Glomerular visceral epithelial cell (primary cell): ENCODE results near the gene DNAI1.
"Not testable (repeated sequence)": the region's sequence is repeated elsewhere in the genome, so short reads cannot be mapped to it uniquely, and the experiment has no call there.

Experiments used
- DNase-seq: peaks from one replicate; pipeline ENCODE4 v3.0.0-alpha.2; 2016; ENCODE audit errors: extremely low spot score

DNAI1 gene

DNA sequence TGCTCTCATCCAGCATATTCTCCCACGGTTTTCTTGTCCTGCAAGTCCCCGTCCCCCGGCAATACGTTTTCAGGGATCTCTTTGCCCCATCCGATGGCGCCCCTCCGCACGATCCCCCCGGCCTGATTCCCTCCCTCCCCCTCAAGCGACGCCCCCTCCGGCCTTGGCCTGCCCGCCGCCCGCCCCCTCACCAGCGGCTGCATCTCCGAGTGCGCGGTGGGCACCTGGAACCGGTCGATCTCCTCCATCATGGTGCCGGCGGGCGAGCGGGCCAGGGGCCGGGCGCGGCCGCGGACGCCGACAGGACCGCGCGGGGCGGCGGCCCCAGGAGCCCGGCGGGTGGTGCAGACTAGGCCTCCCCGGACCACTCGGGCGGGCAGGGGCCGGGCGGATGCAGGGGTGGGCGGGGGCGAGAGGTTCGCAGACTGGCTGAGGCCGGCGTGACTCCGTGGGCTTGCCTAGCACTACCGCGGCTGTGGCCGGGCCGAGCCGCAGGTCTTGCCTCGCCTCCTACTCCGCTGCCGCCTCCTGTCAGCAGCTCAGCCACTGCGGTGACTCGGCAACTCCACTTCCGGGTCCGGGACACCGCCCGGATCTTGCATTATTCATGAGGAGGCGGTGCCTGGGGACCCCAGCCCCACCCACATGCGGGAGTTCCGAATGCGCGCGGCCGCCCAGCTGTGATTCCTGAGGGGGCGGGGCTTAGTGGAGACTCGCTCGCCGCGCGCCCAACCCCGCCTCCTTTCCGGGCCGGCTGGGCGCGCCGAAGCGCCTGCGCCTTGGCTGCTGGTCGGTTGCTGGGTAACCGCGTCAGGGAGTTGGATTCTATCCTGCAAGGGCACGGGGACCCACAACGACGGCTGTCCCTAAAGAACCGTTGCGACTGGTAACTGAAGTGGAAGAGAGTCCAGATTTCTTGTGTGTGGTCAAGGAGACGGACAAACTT, at the start of gene DNAI1, which contains the start of gene FAM219A:
Gene DNAI1 (plus strand): TSS at position 793 of the 946 bp plus-strand sequence. CDS start 201 bp downstream, outside the sequence.
Gene FAM219A (minus strand): TSS at position 558 of the 946 bp plus-strand sequence. CDS start 307 bp downstream, at position 251.
- DNase-seq: peak; percentile 99

DNA sequence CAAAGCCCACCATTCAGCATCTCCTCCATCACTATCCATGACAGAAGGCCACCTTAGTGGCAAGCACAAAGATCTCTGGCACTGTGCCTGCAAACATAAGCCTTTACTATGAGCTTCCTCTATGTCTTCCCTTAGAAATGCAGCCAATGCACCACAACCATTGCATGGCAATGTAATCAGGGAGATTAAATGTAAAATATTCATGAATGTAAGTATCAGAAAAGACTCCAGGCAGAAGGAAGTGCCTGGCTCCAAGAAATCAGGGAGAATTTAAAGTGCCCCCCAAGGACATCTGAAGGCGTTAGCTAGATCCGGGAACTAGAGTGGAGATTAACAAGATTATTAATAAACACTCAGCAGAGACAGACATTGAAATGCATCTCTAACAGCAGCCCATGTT, 49.5 kb upstream of the DNAI1 start:
- DNase-seq: no peak

DNA sequence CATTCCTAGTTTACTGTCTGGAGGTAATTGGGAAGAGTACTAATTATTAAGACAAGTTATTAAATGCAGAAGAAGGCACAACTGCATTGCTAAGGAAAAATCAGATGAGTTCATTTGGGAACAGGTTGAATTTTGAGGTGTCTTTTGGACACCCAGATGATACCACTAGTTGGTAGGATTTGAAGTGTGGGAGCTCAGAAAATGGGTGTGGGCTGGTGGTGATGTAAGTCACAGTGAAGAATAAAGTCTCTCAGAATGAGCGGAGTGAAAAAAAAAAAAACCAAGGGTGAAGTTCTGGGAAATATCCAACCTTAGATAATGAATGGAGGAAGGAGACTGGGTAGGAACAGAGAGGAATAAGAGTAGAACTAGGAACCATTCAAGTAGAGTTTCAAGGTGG, 46.3 kb upstream of the DNAI1 start:
- no peak for DNase-seq

DNA sequence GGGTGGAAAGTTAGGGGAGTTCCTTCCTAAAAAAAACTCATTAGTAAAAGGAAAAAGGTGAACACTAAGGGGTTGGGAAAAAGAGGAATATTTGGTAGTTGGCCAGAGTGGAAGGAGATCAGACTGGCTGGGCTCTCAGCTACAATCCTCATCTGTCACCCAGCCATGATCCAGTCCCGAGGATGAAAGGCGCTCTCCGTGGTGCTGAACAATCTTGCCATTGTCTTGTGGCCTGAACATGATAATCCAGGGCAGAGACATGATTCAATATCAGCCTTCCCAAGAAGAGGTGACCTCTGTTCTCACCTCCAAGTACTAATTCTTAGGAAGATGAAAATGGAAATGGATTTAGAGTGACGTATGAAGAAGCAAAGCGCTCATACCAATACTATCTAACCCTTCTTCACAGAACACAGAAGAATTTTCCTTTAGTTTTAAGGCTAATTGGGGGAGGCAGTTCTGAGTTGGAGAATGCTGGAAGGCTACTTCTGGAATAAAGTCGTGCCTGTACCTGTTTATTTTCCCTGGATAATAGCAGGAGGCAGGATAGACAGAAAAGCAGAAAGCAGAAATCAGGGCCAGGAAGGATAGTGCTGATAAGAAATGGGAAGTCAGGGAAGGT, 45.3 kb upstream of the DNAI1 start:
- peak; percentile 25 for DNase-seq

DNA sequence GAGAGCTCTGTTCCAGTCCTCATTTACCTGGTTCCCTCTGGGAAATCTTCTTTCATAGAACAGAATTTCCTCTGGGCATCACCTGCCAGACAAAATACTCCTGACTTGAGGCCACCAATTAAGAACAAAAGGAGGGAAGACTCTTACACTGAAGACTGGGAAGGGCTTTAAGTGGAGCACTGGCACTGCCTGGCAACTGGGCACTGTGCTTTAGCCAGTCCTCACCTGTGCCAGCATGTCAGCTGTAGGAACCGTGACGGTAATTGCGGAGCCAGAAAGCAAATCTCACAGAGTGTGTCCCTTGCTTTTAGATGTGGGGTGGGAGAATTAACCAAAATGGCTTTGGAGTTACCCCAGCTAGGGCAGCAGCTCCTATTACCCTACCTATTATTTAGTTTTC, 40.9 kb upstream of the DNAI1 start:
- DNase-seq: no peak

DNA sequence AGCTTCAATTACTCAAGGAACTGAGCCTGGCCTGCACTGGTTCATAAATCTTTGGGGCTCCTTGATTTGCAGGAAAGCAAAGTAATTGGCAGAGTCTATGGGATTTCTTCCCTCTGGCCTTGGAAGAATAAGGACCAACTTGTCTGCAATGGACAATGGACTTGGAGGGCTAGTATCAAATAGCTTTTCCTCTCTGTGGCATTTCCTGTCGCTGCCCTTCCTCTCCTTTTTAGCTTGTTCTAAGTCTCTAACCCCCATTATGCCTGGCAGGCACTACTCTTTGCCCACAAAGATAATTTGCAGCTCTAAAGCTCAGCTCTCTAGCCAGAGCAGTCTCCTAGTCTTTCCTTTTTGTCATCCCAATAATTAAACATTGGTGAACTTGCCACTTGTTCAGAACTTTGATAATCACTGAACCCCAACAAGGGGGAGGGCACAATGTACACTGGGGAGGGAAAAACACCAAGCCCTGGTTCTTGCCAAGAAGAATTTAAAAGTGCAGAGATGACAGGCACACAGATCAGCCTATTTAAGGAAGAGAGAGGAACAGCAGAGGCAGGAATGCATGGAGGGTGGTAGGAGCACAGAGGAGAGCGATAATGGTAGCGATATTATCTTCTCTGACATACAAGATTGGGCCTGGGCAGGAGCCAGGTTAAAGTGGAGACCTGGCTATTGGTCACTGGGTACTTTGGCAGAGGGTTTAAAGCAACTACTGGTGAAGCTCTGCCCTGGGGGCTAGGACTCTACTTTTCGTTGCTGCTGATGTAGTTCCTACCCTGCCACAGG, 38.7 kb upstream of the DNAI1 start:
- no peak for DNase-seq

DNA sequence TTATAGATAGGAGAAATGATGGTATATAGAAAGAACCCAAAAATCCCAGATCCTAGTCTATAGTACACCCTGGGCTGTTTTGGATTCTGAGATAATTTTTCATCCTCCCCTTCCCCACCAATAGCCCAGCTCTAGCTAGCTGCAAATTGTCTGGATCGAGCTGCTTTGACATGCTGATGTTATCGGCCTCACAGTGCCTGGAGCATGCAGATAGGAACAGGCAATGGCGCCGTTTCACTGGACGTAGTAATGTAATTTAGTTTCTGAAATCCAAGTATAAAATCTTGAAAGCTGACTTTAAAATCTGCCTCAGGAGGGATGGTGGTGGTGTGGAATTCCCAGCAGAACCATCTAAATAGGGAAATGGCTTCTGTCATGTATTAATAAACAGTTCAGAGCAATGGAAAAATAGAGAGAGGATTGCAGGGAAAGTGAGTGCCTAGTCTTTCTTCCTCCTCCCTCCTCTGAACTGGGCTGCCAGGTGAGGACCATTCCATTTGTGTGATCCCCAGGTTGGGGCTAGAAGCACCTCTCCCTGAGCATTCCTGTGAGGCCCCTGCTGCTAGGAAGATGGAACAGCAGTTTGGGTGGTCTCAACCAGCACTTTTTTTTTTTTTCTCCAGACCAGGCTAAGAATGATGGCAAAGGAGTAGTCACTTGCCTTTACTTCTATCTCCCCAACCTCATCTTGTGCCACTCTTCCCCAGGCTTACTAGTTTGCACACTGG, 32.1 kb upstream of the DNAI1 start:
- no peak for DNase-seq

DNA sequence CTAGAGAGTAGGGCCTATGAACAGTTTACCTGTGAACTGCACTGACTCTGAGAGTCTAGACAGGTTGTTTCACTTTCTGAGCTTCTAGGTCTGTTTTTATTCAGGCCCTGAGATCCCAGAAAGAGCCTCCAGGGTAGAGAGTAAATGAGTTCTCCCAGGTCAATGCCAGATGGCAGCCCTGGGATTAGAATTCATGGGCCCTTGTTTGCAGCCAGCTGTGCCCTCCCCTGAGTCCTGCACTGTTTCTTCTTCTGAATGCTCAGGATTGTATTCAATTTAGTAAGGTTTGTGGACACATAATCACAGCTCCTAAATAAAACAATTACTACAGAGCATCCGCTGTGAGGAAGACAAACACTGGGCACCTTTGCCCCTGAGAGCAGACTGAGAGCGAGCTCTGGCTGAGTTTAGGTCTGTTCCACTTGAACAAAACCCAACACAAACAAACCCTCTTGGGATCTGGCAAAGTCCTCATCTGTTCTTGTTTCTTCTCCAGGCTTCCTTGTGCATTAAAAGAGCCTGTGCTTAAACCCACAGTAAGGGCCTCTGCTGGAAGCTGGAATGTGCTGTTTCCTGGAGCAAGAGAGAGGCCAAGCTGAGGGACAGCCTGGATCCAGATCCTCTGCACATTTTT, 30.2 kb upstream of the DNAI1 start:
- DNase-seq: no peak

DNA sequence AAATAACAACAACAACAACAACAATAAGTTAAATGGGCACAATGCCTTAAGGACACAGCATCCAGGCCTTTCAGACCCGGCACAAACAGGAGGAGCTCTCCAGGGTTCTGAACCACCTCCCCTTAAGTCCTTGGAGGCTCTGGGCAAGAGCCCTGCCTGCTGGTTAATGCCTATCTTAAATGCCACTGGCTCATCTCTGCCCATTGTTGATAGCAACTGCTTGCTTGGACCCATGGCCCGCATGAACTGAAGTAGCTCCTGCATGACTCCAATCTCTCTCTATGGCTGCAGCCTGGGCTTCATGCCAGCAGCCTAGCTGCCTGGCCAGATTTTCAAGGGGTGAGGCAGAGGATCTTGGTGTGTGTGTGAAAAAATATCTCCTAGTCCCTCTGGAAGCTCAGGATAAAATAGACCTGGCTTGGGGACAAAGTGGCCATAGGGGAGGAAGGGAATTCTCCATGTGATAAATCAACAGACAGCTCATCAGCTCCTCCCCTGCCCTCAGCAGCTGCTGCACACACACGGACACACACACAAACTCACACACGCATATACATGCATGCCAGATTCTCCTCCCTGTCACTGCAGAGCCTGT, 27.7 kb upstream of the DNAI1 start:
- DNase-seq: peak; percentile 40

DNA sequence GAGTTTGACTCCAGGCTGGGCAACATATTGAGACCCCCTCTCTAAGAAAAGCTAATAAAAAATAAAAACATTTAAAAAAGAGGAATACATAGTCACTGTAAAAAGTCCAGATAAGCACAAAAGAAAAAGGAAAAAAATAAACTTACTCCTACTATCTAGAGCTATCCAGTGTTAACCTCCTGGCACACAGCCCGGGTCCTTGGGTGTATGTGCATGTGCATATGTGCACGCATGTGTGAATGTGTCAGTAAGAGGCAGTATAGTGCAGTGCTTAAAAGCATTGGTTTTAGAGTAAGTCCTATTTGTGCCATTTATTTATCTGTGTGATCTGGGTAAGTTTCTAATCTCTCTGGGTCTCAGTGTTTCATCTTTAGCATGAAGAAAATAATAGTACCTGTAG, 26.9 kb upstream of the DNAI1 start:
- DNase-seq: no peak

DNA sequence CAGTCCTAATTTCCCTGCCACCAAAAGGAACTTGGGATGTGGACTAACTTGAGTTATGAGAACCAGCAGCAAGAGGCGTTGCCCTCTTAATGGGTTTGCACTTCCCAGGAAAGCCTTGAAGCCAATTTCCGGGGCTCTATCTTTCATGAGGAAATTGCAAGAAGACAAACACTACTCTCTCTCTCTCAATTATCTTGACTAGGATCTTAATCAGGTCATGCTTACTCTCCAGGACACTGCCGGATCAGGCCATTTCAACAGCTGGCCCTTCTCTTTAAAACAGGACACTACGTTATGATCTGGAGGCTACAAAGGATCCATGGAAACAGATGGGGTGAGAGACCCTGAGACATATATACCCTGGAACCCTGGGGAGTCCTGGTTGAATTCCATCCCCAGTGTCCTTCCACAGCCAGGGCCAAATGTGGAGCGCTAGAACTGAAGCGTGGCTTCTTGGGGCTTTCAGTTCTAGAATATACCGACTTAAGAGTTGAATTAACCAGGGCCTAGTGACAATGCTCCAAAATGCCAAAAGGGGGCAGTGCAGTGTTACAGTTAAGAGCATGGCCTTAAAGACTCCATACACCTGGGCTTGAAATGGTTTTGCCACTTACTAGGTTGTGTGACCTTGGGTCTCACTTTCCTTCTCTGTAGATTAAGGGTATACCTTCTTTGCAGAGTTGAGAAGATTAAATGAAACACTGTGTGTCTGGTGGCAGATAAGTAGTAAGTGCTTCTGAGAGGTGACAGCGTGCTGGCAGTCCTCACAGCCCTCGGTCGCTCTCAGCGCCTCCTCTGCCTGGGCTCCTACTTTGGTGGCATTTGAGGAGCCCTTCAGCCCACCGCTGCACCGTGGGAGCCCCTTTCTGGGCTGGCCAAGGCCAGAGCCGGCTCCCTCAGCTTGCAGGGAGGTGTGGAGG, 21.3 kb upstream of the DNAI1 start:
- peak; percentile 75 for DNase-seq

DNA sequence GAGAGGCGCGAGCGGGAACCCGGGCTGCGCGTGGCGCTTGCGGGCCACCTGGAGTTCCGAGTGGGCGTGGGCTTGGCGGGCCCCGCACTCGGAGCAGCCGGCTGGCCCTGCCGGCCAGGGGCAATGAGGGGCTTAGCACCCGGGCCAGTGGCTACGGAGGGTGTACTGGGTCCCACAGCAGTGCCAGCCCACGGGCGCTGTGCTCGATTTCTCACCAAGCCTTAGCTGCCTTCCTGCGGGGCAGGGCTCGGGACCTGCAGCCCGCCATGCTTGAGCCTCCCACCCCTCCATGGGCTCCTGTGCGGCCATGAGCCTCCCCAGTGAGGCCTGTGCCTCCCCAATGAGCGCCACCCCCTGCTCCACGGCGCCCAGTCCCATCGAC, 20.7 kb upstream of the DNAI1 start:
- not testable (repeated sequence) for DNase-seq

DNA sequence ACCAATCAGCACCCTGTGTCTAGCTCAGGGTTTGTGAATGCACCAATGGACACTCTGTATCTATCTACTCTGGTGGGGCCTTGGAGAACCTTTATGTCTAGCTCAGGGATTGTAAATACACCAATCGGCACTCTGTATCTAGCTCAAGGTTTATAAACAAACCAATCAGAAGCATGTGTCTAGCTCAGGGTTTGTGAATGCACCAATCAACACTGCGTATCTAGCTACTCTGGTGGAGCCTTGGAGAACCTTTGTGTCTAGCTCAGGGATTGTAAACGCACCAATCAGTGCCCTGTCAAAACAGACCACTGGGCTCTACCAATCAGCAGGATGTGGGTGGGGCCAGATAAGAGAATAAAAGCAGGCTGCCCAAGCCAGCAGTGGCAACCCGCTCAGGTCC, 20.1 kb upstream of the DNAI1 start:
- not testable (repeated sequence) for DNase-seq

DNA sequence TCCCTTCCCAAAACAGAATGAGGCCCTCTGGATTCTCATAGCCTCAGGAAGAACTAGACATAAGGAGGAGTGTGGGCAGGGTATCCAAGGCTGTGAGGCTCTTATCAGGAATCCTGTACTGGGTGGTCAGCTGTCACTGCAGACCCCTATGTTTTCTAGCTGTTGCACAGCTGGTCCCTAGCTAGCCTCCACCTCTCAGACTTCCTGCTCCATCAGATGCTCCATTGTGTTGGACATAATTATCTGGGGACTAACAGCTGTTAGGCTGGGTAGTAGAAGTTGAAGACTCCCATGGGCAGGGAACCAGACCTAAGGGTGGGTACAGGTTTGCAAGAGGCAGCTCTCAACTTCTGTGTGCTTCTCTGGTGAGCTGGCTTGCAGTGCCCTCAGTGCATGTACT, 18.6 kb upstream of the DNAI1 start:
- DNase-seq: no peak

DNA sequence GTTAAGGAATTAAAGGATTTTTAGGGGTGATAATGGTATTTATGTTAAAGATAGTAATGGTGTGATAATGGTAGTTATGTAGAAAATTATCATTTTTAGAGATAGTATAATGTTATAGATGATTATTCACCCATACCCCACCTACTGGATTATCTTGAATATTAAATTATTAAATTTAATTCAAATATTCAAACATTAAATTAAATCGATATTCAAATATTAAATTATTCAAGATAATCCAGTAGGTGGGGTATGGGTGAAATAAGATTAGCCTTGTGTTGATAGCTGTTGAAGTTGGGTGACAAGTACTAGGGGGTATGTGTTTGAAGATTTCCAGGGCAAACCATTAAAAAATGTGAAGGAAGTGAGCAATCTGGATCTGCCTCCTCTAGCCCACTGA, 15.8 kb upstream of the DNAI1 start:
- DNase-seq: no peak

DNA sequence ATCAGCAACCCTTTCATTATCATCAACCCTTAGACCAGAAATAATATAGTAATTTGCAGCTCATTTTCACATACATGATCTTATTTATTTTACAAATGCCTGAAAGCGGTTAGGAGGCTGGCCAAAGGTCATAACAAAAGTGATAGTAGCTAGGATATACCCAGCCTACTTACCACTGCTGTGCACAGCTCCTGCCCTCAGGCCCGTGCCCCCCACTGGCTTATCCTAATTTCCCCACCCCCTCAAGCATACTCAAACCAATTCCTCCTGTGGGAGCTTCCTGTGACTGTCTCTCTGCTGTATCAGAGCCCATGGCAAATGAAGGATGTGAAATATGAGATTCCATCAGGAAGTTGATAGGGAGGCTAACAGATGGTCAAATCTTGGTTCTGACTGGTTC, 15.1 kb upstream of the DNAI1 start:
- DNase-seq: no peak

DNA sequence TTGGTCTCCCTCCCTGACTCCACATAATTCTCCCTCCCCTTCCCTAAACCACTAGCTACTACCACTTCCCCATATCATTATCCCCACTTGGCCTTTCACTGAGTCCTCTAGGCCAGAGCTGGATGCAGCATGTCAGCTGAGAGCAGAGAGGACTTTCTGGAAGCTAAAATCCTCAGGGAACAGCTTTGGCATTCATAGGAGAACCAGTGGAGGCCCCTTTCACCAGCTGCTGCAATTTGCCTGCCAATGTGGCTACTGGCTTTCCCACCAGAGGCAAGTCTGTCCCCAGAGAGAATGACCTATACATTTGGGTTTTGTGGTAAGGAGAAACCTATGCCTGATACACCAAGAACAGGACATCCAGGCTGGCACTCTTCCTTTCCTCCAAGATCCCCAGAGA, 14.6 kb upstream of the DNAI1 start:
- DNase-seq: no peak

DNA sequence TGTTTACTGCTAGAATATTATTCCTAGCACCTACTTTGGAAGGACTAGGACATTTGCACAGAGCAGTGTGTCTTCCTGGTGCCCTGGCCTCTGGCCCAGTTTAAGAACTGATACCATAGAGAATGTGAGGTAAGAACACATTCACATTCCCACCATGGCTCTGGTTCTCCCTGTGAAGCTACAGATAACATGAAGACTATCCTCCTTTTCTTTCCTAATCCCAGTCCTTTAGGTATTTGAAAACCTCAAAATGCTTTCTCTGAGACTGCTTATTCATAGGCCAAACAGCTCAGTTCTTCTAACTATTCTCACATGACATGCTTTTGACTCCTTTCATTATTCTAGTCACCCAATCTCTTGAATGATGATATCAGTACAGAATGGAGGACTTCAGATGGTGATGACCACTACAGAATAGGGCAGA, 12.1 kb upstream of the DNAI1 start:
- no peak for DNase-seq

DNA sequence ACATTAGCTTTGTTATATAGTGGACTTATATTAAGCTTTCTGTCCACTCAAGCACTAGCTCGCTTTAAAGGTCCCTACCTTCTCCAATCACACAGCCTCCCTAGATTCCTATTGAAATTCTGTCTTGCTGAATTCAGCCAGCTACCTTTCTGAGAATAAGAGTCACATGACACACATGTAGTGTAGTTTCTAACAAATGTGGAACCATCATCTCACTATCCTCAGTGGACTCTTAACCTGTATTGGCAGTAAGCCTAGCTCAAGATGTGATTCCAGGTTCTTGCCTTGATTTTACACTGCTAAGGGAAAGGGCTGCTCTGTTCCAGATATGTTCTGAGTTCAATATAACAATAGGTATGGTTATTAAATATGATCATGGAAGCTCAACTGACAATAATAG, 11.7 kb upstream of the DNAI1 start:
- DNase-seq: no peak

DNA sequence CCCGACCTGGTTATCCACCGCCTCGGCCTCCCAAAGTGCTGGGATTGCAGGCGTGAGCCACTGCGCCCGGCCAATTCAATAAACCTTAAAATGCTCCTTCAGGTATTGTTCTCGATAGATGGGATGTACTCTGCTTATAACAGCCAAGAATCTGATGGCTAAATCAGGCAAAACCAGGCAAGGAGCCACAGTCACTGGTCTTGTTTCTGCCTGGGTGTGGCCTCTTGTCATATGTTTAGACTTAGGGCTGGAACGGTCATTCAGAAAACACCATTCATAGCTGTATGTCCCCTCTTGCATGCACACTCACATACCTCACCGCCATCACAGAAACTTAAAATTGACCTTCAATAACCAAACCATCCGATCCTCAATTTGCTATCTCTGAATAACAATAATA, 8.0 kb upstream of the DNAI1 start:
- DNase-seq: no peak
